Brain pericyte (primary cell): ENCODE measurements around the gene EFCC1.

Experiments
- DNase-seq: peaks from one replicate; pipeline ENCODE4 v3.0.0-alpha.2; 2012; ENCODE audit warnings: low read depth, low spot score

Gene EFCC1

GRCh38 chr3:129032716-129033115 is 31.6 kb downstream of the EFCC1 start:
- no peak for DNase-seq

GRCh38 chr3:129033151-129033550 is 32.0 kb downstream of the EFCC1 start:
- DNase-seq, result no peak

GRCh38 chr3:129033633-129034321 is 32.7 kb downstream of the EFCC1 start:
- DNase-seq, result no peak

GRCh38 chr3:129034642-129035041 is 33.5 kb downstream of the EFCC1 start:
- DNase-seq, result no peak

- DNase-seq, result no peak
These were observed 34.5 kb downstream of the EFCC1 start for GRCh38 chr3:129035360-129036221.

GRCh38 chr3:129036222-129037092 is 35.4 kb downstream of the EFCC1 start:
- no peak for DNase-seq

- DNase-seq, result no peak
These were observed 36.0 kb downstream of the EFCC1 start for GRCh38 chr3:129037093-129037419.

- DNase-seq, result no peak
These were observed 37.2 kb downstream of the EFCC1 start for GRCh38 chr3:129038121-129038855.

- DNase-seq, result no peak
These were observed 38.4 kb downstream of the EFCC1 start for GRCh38 chr3:129039271-129040038.

GRCh38 chr3:129040039-129040336 is 38.9 kb downstream of the EFCC1 start:
- no peak for DNase-seq

- DNase-seq, result no peak
These were observed 39.6 kb downstream of the EFCC1 start for GRCh38 chr3:129040579-129041300.

- no peak for DNase-seq
These were observed 44.6 kb downstream of the EFCC1 start for GRCh38 chr3:129045675-129046036.

- DNase-seq, result no peak
These were observed 45.1 kb downstream of the EFCC1 start for GRCh38 chr3:129046037-129046731.

GRCh38 chr3:129046732-129047552 is 45.8 kb downstream of the EFCC1 start:
- no peak for DNase-seq

- DNase-seq, result no peak
These were observed 46.4 kb downstream of the EFCC1 start for GRCh38 chr3:129047553-129047839.

GRCh38 chr3:129050556-129051295 is 49.6 kb downstream of the EFCC1 start:
- DNase-seq, result no peak

GRCh38 chr3:129051871-129052340 is 50.8 kb downstream of the EFCC1 start:
- DNase-seq, result no peak

GRCh38 chr3:129052675-129053074 is 51.6 kb downstream of the EFCC1 start:
- no peak for DNase-seq
